Measurements from ENCODE around the gene PRIMPOL. TPM values are rescaled to one million over a fixed set of nuclear protein-coding genes. Genes with fewer than 3 reads are reported as not detected.
"Not testable (repeated sequence)": the region's sequence is repeated elsewhere in the genome, so short reads cannot be mapped to it uniquely, and the experiment has no call there.

PRIMPOL gene
- total RNA-seq, 5 donors from 2014 or later (not counting 1 experiment from before 2014, with no cell fraction given) = 11.6 to 14.8 (median 12.4) TPM

GRCh38 chr4:184733654-184734524, 84.4 kb downstream of the PRIMPOL start, which contains the start of gene CENPU:
CENPU (minus strand) TSS chr4:184734096; CDS start chr4:184734062, 34 bp downstream.
- Mint-ChIP-seq H3K27ac (peak within 1 kb of the TSS; percentile 88), H3K4me3 (peak within 1 kb of the TSS; percentile 83 to 89 (median 88)), H3K9me3 (no peaks in the 10 kb centered on the region), H3K4me1 (peaks cover 11 to 18% (median 15%) of the 10 kb centered on the region in 3 donors), H3K27me3 (no peaks in the 10 kb centered on the region), H3K36me3 (no peaks in the 10 kb centered on the region)
- H3K36me3 ChIP-seq (ENCODE audit: control insufficient read depth in 2 of 2, extremely low read depth in 1 of 2, insufficient read depth in 1 of 2, low read length in 1 of 2) = no peaks in the 10 kb centered on the region
- no peaks in the 10 kb centered on the region for H3K27me3 ChIP-seq (replicated peaks in 1 of 2; ENCODE audit: control insufficient read depth in 2 of 2, extremely low read depth in 1 of 2, insufficient read depth in 2 of 2, low read length in 1 of 2)
- POLR2A ChIA-PET = interaction anchor here (0.5 to 1.8 kb wide), 7 partner anchors 11 to 259 kb away, joined by 3 to 8 read pairs (median 3); partner anchors contain the start of genes CASP3 (in 1 of the 2) and PRIMPOL (in 1 of the 2)
- H3K4me3 ChIP-seq (ENCODE audit: control insufficient read depth in 1 of 2, extremely low read depth in 1 of 2, low read length in 1 of 2) = peak within 1 kb of the TSS; percentile 66 to 79
- CTCF ChIA-PET = interaction anchor here (0.5 to 2.3 kb wide), 13 partner anchors 12 to 470 kb away, joined by 3 to 12 read pairs (median 4); partner anchors contain the start of genes CASP3 (in 1 of the 2) and PRIMPOL (in 1 of the 2)
- DNase-seq = peak; percentile 85 to 96 (median 91)
- H3K9me3 ChIP-seq = no peaks in the 10 kb centered on the region
- WGBS (ENCODE audit: insufficient coverage) = under 1% methylated on average over 64 of the region's 69 CpGs
- H3K27ac ChIP-seq (ENCODE audit: low read length) = peak within 1 kb of the TSS; percentile 56
- H3K4me1 ChIP-seq (ENCODE audit: control insufficient read depth in 1 of 2, extremely low read depth in 1 of 2, insufficient read depth in 2 of 2, low read length in 2 of 2) = peaks cover 0 to 10% of the 10 kb centered on the region in 2 experiments
- peak; percentile 94 to 97 (median 96) for ATAC-seq (replicated peaks in 1 of 4)

- peaks cover 0 to 12% of the 10 kb centered on the region in 2 experiments for H3K4me1 ChIP-seq (ENCODE audit: control insufficient read depth in 1 of 2, extremely low read depth in 1 of 2, insufficient read depth in 2 of 2, low read length in 2 of 2)
- Mint-ChIP-seq H3K4me3 (peak overlapping the region; percentile 83 to 89 (median 88)), H3K27ac (peak overlapping the region; percentile 88), H3K27me3 (no peaks in the 10 kb centered on the region), H3K36me3 (no peaks in the 10 kb centered on the region), H3K4me1 (peaks cover 18 to 23% (median 22%) of the 10 kb centered on the region in 3 donors), H3K9me3 (no peaks in the 10 kb centered on the region)
- no peaks in the 10 kb centered on the region for H3K36me3 ChIP-seq (ENCODE audit: control insufficient read depth in 2 of 2, extremely low read depth in 1 of 2, insufficient read depth in 1 of 2, low read length in 1 of 2)
- CTCF ChIA-PET = interaction anchor here in 1 of 2 donors (0.7 to 2.3 kb wide), 8 partner anchors 11 to 471 kb away, joined by 3 to 12 read pairs (median 5); partner anchors contain the start of genes CASP3 and PRIMPOL
- H3K27ac ChIP-seq (ENCODE audit: low read length) = peak overlapping the region; percentile 56
- no peaks in the 10 kb centered on the region for H3K9me3 ChIP-seq
- POLR2A ChIA-PET = interaction anchor here (0.7 to 1.8 kb wide), 5 partner anchors 11 to 260 kb away, joined by 3 to 8 read pairs (median 3); partner anchors contain the start of genes CASP3 (in 1 of the 2) and PRIMPOL (in 1 of the 2)
- no peak overlapping the region for H3K4me3 ChIP-seq (ENCODE audit: control insufficient read depth in 1 of 2, extremely low read depth in 1 of 2, low read length in 1 of 2)
- H3K27me3 ChIP-seq (replicated peaks in 1 of 2; ENCODE audit: control insufficient read depth in 2 of 2, extremely low read depth in 1 of 2, insufficient read depth in 2 of 2, low read length in 1 of 2) = no peaks in the 10 kb centered on the region
- ATAC-seq (replicated peaks in 1 of 4) (no peak), DNase-seq (no peak)
- WGBS (ENCODE audit: insufficient coverage) = no CpG with 5 or more reads among the region's 6 CpGs
Observed at GRCh38 chr4:184734758-184735157, 85.2 kb downstream of the PRIMPOL start.

- H3K9me3 Mint-ChIP-seq; H3K27ac ChIP-seq (ENCODE audit: low read length); H3K27me3 Mint-ChIP-seq; H3K9me3 ChIP-seq; H3K4me3 ChIP-seq (ENCODE audit: control insufficient read depth in 1 of 2, extremely low read depth in 1 of 2, low read length in 1 of 2); H3K4me1 ChIP-seq (ENCODE audit: control insufficient read depth in 1 of 2, extremely low read depth in 1 of 2, insufficient read depth in 2 of 2, low read length in 2 of 2); POLR2A ChIA-PET; H3K36me3 Mint-ChIP-seq; H3K4me3 Mint-ChIP-seq; H3K36me3 ChIP-seq (ENCODE audit: control insufficient read depth in 2 of 2, extremely low read depth in 1 of 2, insufficient read depth in 1 of 2, low read length in 1 of 2); ATAC-seq (replicated peaks in 1 of 4); CTCF ChIA-PET; H3K27me3 ChIP-seq (replicated peaks in 1 of 2; ENCODE audit: control insufficient read depth in 2 of 2, extremely low read depth in 1 of 2, insufficient read depth in 2 of 2, low read length in 1 of 2); DNase-seq: not testable (repeated sequence)
- WGBS (ENCODE audit: insufficient coverage) = no CpG with 5 or more reads among the region's 1 CpG
- Mint-ChIP-seq H3K27ac (peak overlapping the region; percentile 56 to 68), H3K4me1 (peaks cover 12 to 15% (median 13%) of the 10 kb centered on the region in 3 donors)
Observed at GRCh38 chr4:184739575-184739974, 90.0 kb downstream of the PRIMPOL start.

DNA sequence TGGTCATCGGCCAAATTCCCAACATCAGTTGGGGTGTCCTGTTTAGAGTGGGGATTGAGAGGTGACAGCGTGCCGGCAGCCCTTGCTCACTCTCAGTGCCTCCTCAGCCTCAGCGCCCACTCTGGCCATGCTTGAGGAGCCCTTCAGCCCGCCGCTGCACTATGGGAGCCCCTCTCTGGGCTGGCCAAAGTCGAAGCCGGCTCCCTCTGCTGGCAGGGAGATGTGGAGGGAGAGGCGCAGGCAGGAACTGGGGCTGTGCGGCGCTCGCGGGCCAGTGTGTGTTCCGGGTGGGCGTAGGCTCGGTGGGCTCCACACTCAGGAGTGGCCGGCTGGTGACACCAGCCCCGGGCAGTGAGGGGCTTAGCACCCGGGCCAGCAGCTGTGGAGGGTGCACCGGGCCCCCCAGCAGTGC, 91.4 kb downstream of the PRIMPOL start:
- no peak overlapping the region for H3K4me3 ChIP-seq (ENCODE audit: control insufficient read depth in 1 of 2, extremely low read depth in 1 of 2, low read length in 1 of 2)
- no peaks in the 10 kb centered on the region for H3K27me3 Mint-ChIP-seq
- H3K4me1 ChIP-seq (ENCODE audit: control insufficient read depth in 1 of 2, extremely low read depth in 1 of 2, insufficient read depth in 2 of 2, low read length in 2 of 2) = peaks cover 4 to 7% of the 10 kb centered on the region in 2 experiments
- ChIA-PET CTCF (no interaction called here), POLR2A (interaction anchor here in 1 of 2 donors (0.6 kb wide), 1 partner anchor 26 kb away, joined by 8 read pairs; no protein-coding TSS in a partner anchor)
- H3K27ac ChIP-seq (ENCODE audit: low read length) = no peak overlapping the region
- H3K9me3 Mint-ChIP-seq = no peaks in the 10 kb centered on the region
- no peak for DNase-seq
- H3K27ac Mint-ChIP-seq = no peak overlapping the region
- no peaks in the 10 kb centered on the region for H3K36me3 ChIP-seq (ENCODE audit: control insufficient read depth in 2 of 2, extremely low read depth in 1 of 2, insufficient read depth in 1 of 2, low read length in 1 of 2)
- no peaks in the 10 kb centered on the region for H3K27me3 ChIP-seq (replicated peaks in 1 of 2; ENCODE audit: control insufficient read depth in 2 of 2, extremely low read depth in 1 of 2, insufficient read depth in 2 of 2, low read length in 1 of 2)
- peaks cover 14 to 16% (median 15%) of the 10 kb centered on the region in 3 donors for H3K4me1 Mint-ChIP-seq
- no peaks in the 10 kb centered on the region for H3K36me3 Mint-ChIP-seq
- H3K4me3 Mint-ChIP-seq = no peak overlapping the region
- H3K9me3 ChIP-seq = no peaks in the 10 kb centered on the region
- WGBS (ENCODE audit: insufficient coverage) = 95% methylated on average over 17 of the region's 20 CpGs
- ATAC-seq (replicated peaks in 1 of 4) = no peak

DNA sequence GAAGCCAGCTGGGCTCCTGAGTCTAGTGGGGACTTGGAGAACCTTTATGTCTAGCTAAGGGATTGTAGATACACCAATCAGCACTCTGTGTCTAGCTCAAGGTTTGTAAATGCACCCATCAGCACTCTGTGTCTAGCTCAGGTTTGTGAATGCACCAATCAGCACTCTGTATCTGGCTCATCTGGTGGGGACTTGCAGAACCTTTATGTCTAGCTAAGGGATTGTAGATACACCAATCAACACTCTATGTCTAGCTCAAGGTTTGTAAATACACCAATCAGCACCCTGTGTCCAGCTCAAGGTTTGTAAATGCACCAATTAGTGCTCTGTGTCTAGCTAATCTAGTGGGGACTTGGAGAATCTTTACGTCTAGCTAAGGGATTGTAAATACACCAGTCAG, 92.1 kb downstream of the PRIMPOL start:
- WGBS (ENCODE audit: insufficient coverage) = no CpG with 5 or more reads among the region's 1 CpG
- ATAC-seq (replicated peaks in 1 of 4); H3K27me3 Mint-ChIP-seq; H3K4me3 ChIP-seq (ENCODE audit: control insufficient read depth in 1 of 2, extremely low read depth in 1 of 2, low read length in 1 of 2); DNase-seq; H3K27ac ChIP-seq (ENCODE audit: low read length); H3K27ac Mint-ChIP-seq; POLR2A ChIA-PET; H3K27me3 ChIP-seq (replicated peaks in 1 of 2; ENCODE audit: control insufficient read depth in 2 of 2, extremely low read depth in 1 of 2, insufficient read depth in 2 of 2, low read length in 1 of 2); H3K9me3 ChIP-seq; H3K9me3 Mint-ChIP-seq; H3K36me3 Mint-ChIP-seq; H3K4me3 Mint-ChIP-seq; H3K36me3 ChIP-seq (ENCODE audit: control insufficient read depth in 2 of 2, extremely low read depth in 1 of 2, insufficient read depth in 1 of 2, low read length in 1 of 2): not testable (repeated sequence)
- CTCF ChIA-PET = interaction anchor here in 1 of 2 donors (0.6 kb wide), 1 partner anchor 653 kb away, joined by 3 read pairs; no protein-coding TSS in a partner anchor
- peaks cover 20 to 23% (median 21%) of the 10 kb centered on the region in 3 donors for H3K4me1 Mint-ChIP-seq
- peaks cover 10 to 13% of the 10 kb centered on the region in 2 experiments for H3K4me1 ChIP-seq (ENCODE audit: control insufficient read depth in 1 of 2, extremely low read depth in 1 of 2, insufficient read depth in 2 of 2, low read length in 2 of 2)

DNA sequence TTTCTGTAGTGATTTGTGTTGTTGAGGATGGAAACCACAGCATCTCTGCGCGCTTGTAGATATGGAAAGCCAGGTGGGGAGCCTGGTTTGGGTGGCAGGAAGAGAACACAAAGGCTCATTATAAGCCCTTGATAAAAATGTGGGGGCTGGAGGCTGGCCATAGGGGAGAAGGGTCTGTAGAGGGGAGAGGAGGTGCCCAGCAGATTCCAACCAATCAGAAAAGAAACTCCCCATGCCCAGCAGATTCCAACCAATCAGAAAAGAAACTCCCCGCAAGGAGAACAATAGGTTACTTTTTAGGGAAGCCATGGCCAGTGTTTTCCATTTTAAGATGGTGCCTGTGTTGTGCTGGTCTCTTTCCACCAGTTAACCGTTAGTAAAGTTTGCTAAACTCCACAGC, 94.1 kb downstream of the PRIMPOL start:
- H3K27me3 ChIP-seq (replicated peaks in 1 of 2; ENCODE audit: control insufficient read depth in 2 of 2, extremely low read depth in 1 of 2, insufficient read depth in 2 of 2, low read length in 1 of 2) = no peaks in the 10 kb centered on the region
- ATAC-seq (replicated peaks in 1 of 4) (no peak), DNase-seq (no peak)
- Mint-ChIP-seq H3K36me3 (no peaks in the 10 kb centered on the region), H3K27ac (no peak overlapping the region), H3K9me3 (no peaks in the 10 kb centered on the region), H3K4me3 (no peak overlapping the region), H3K4me1 (peaks cover 23 to 28% (median 26%) of the 10 kb centered on the region in 3 donors), H3K27me3 (no peaks in the 10 kb centered on the region)
- no peaks in the 10 kb centered on the region for H3K36me3 ChIP-seq (ENCODE audit: control insufficient read depth in 2 of 2, extremely low read depth in 1 of 2, insufficient read depth in 1 of 2, low read length in 1 of 2)
- WGBS (ENCODE audit: insufficient coverage) = 70% methylated on average over 1 of the region's 4 CpGs
- no peak overlapping the region for H3K27ac ChIP-seq (ENCODE audit: low read length)
- H3K9me3 ChIP-seq = no peaks in the 10 kb centered on the region
- H3K4me1 ChIP-seq (ENCODE audit: control insufficient read depth in 1 of 2, extremely low read depth in 1 of 2, insufficient read depth in 2 of 2, low read length in 2 of 2) = peaks cover 15 to 17% of the 10 kb centered on the region in 2 experiments
- POLR2A ChIA-PET = no interaction called here
- H3K4me3 ChIP-seq (ENCODE audit: control insufficient read depth in 1 of 2, extremely low read depth in 1 of 2, low read length in 1 of 2) = no peak overlapping the region
- CTCF ChIA-PET = no interaction called here

All from T-cell (primary cell).